Muscle layer of duodenum (tissue), 2 donors: Measurements from ENCODE around the gene CYP24A1.

Experiments used
- H3K27ac ChIP-seq: one replicate; pipeline ENCODE4 v1.7.0; 2013; ENCODE audit warnings: mild to moderate bottlenecking, low read length
- H3K27me3 ChIP-seq: one replicate; pipeline ENCODE4 v1.7.0; 2013; ENCODE audit warnings: low read depth, mild to moderate bottlenecking, control low read depth, low read length
- H3K36me3 ChIP-seq, 2 donors: one replicate each; pipeline ENCODE4 v1.7.0; 2013; ENCODE audit warnings: low read length in 2 of 2, control low read depth in 1 of 2, mild to moderate bottlenecking in 1 of 2; ENCODE audit not compliant: insufficient read depth in 2 of 2, control insufficient read depth in 1 of 2
- H3K4me1 ChIP-seq, 2 donors: one replicate each; pipeline ENCODE4 v1.7.0; 2013; ENCODE audit warnings: low read length in 2 of 2, mild to moderate bottlenecking in 2 of 2, control low read depth in 1 of 2, moderate library complexity in 1 of 2; ENCODE audit not compliant: insufficient read depth in 2 of 2, control insufficient read depth in 1 of 2
- H3K4me3 ChIP-seq, 2 donors: one replicate each; pipeline ENCODE4 v1.7.0; 2013; ENCODE audit warnings: low read length in 2 of 2, low read depth in 1 of 2, mild to moderate bottlenecking in 1 of 2
- H3K9me3 ChIP-seq, 2 donors: one replicate each; pipeline ENCODE4 v1.7.0; 2013; ENCODE audit warnings: low read length in 2 of 2, control low read depth in 1 of 2, mild to moderate bottlenecking in 1 of 2; ENCODE audit not compliant: control insufficient read depth in 1 of 2
- donor health status: healthy.

The CYP24A1 gene

GRCh38 chr20:54152227-54153040 lies 21.4 kb downstream of the CYP24A1 start:
- Histone ChIP-seq H3K27ac (no peak overlapping the region), H3K4me1 (no peaks in the 10 kb centered on the region), H3K9me3 (no peaks in the 10 kb centered on the region), H3K27me3 (no peaks in the 10 kb centered on the region), H3K4me3 (no peak overlapping the region), H3K36me3 (no peaks in the 10 kb centered on the region)

DNA sequence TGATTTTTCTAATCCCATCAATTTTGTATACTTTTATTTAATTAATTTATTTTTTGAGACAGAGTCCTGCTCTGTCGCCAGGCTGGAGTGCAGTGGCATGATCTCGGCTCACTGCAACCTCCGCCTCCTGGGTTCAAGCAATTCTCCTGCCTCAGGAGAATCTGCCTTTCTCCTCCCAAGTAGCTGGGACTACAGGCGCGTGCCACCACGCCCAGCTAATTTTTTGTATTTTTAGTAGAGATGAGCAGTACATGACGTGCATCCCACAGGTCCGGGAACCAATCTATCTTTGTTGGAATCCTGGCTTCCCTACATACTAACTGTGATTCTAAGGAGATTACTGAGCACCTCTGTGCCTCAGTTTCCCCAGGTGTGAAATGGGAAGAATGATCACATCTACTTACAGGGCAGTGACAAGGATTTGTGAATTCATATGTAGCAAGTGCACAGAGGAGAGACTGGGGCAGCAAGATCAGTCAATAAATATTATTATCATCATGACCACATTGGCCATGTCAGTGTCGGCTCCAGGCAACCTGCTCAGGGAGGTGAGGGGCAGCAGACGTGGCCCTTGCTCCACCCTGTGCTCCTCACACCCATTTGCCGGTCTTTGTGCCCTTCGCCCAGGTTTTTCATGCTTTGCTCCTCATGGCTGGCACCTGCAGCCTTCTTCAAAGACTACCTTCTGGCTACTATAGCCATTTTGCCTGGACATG lies 22.1 kb downstream of the CYP24A1 start:
- H3K4me1 ChIP-seq, result no peaks in the 10 kb centered on the region
- H3K9me3 ChIP-seq, result no peaks in the 10 kb centered on the region
- no peaks in the 10 kb centered on the region for H3K27me3 ChIP-seq
- H3K27ac ChIP-seq, result no peak overlapping the region
- no peaks in the 10 kb centered on the region for H3K36me3 ChIP-seq
- H3K4me3 ChIP-seq, result no peak overlapping the region

GRCh38 chr20:54151075-54151439 lies 22.7 kb downstream of the CYP24A1 start:
- no peaks in the 10 kb centered on the region for H3K27me3 ChIP-seq
- H3K9me3 ChIP-seq, result no peaks in the 10 kb centered on the region
- no peak overlapping the region for H3K4me3 ChIP-seq
- H3K36me3 ChIP-seq, result no peaks in the 10 kb centered on the region
- H3K4me1 ChIP-seq, result no peaks in the 10 kb centered on the region
- H3K27ac ChIP-seq, result no peak overlapping the region

DNA sequence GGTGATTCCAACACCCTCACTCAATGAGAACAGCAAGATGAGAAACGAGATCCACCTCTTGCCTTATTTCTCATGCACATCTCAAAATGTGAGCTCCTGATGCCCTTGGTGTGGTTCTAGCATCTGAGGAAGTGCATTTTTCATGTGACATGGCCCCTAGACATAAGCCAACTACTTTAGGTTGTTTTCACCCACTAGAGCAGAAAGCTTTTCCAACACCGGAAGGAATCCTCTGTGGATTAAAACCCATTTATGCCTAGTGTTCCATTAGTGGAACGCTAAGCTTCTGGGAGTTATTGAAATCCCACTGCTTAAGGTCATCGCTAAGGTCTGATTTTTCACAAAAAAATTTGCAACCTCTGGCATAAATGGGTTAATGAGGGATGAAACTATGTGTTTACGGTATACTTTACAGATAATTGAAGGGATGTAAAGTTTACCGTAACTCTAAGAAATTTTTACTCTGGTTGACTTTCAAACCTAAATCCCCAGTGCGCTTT lies 24.0 kb downstream of the CYP24A1 start:
- Histone ChIP-seq H3K27me3 (no peaks in the 10 kb centered on the region), H3K27ac (no peak overlapping the region), H3K4me1 (no peaks in the 10 kb centered on the region), H3K9me3 (no peaks in the 10 kb centered on the region), H3K4me3 (no peak overlapping the region), H3K36me3 (no peaks in the 10 kb centered on the region)

DNA sequence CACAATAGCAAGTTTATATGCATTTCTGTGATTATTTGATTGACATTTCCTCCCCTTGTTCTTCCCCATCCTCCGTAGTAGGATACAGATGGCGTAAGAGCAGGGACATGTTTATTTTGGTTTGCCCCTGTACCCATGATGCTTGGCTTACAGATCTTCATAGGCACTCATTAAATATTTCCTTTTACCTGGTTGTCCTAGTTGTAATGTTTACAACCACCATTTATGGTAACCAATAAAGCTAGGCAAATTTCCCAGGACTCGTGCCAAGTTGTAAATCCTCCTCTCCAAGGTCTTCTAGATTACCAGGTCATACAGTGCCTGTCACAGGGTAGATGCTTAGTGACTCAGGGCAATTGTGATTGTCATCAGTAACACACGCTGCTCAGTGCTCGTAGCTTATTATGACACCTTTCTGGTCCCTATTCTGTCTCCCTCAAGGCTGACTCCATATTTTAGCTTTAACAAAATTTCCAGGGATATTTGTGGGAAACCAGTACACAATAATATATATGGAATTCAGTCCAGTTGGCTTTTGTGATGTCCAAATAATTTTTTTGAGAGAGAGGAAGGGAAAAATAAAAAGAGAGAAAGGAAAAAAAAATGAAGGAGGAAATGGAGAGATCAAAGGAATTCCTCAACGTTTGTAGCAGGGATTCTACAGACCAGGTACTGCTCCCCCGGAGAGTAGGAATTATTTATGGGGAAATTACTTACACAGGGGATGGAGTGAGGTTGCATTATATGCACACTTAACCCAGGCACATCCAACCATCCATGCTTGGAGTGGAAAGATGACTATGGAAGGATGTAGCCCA lies 24.6 kb downstream of the CYP24A1 start:
- Histone ChIP-seq H3K9me3 (no peaks in the 10 kb centered on the region), H3K36me3 (no peaks in the 10 kb centered on the region), H3K4me3 (no peak overlapping the region), H3K27me3 (no peaks in the 10 kb centered on the region), H3K27ac (no peak overlapping the region), H3K4me1 (no peaks in the 10 kb centered on the region)

GRCh38 chr20:54146672-54147071 lies 27.1 kb downstream of the CYP24A1 start:
- Histone ChIP-seq H3K4me1 (no peaks in the 10 kb centered on the region), H3K27me3 (no peaks in the 10 kb centered on the region), H3K27ac (no peak overlapping the region), H3K9me3 (peaks cover 0 to 6% of the 10 kb centered on the region in 2 donors), H3K36me3 (no peaks in the 10 kb centered on the region), H3K4me3 (no peak overlapping the region)

DNA sequence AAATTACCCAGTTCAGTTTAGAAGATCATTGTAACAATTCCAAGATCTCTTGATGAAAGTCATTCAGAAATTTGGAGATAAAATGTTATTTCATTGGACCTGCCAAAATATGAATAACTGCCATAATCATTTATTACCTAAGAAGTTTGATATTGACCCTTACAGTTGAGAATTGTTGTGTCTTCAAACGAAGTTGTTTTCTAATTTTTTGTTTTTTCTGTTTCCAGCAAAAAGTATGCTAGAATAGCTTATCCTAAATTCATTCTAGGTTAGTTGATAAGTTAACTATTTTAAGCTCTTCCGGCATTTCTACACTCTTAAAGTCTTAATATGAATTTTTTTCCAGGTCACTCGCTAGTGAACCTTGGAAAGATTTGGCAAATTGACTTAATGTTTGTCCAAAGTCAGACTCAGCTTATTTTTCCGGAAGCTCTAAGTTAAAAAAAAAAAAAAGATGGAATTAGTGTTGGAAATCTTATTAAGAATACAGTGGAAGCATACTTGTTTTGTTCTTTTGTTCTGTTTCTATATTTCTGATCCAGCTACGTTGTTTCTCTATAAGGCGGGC lies 28.9 kb downstream of the CYP24A1 start:
- H3K27me3 ChIP-seq, result no peaks in the 10 kb centered on the region

DNA sequence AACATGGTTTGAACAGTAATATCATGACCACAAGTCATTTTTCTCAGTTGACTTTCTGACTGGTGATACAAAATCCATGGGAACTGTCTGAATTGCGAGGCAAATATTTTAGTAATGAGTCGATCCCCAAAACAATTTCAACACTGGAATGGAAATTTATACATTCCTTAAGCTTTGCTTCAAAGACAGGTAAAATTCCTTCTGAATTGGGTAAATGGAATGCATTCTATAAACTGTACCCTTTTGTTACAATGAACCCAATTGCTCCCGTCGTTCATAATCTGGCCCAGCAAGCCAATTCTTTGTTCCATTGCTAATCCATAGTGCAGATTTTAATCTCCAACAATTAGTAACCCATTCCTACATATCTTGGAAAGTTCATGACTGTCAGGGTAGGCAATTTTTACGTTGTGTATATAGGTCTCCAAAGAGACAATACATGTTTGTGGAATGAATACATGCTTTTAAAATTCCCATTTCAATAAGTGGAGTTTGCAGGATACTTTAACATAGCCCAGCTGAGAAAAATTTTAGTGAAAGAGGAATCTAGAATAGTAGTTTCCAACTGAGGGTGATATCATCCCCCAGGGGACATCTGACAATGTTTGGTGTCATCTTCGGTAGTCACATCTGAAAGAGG lies 32.7 kb downstream of the CYP24A1 start:
- Histone ChIP-seq H3K9me3 (peaks cover 0 to 8% of the 10 kb centered on the region in 2 donors), H3K4me1 (no peaks in the 10 kb centered on the region), H3K27me3 (no peaks in the 10 kb centered on the region), H3K4me3 (no peak overlapping the region), H3K36me3 (no peaks in the 10 kb centered on the region), H3K27ac (no peak overlapping the region)

More for the DNA sequence above, 28.9 kb downstream of the CYP24A1 start:
- H3K9me3 ChIP-seq, result peaks cover 0 to 8% of the 10 kb centered on the region in 2 donors
- no peak overlapping the region for H3K4me3 ChIP-seq
- no peaks in the 10 kb centered on the region for H3K4me1 ChIP-seq
- no peaks in the 10 kb centered on the region for H3K36me3 ChIP-seq
- no peak overlapping the region for H3K27ac ChIP-seq

DNA sequence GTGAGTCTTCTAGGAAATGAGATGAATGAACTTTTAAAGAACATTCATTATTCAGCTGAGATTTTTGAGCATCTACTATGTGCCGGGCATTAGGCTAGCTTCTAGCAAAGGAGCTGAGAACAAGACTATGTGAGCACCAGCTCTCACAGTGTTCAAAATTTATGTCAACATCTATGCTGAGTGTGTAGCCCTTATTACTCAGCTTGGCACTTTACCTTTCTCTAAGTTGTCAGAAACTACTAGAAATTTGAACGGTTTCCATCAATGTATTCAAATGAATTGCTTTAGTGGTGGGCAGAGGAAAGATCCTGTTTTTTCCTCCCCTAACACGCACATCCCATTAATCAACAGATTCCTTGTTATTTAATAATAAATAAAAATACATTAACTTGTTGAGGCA lies 33.3 kb downstream of the CYP24A1 start:
- no peaks in the 10 kb centered on the region for H3K36me3 ChIP-seq
- no peaks in the 10 kb centered on the region for H3K4me1 ChIP-seq
- H3K27ac ChIP-seq, result no peak overlapping the region
- peaks cover 0 to 8% of the 10 kb centered on the region in 2 donors for H3K9me3 ChIP-seq
- no peaks in the 10 kb centered on the region for H3K27me3 ChIP-seq
- H3K4me3 ChIP-seq, result no peak overlapping the region

DNA sequence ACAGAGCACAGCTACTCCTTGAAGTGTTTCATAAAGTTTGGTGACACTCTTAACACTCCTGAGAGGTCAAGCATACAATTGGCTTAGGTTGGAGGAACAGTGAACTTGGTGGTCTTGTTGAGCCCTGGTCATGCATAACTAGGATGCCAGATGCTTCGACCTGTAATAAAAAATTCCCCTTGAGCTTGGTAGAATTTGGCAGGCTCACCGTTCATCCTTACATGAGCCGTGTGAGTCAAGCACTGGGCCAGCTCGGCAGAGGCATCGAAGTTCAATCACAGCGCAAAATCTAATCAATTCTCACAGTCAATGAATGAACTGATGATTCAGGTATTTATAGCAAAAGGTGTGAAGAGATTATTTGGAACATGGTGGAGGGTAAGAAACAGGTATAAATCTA lies 33.7 kb downstream of the CYP24A1 start:
- Histone ChIP-seq H3K36me3 (no peaks in the 10 kb centered on the region), H3K27ac (no peak overlapping the region), H3K27me3 (no peaks in the 10 kb centered on the region), H3K4me1 (no peaks in the 10 kb centered on the region), H3K9me3 (peaks cover 0 to 8% of the 10 kb centered on the region in 2 donors), H3K4me3 (no peak overlapping the region)
